DOHH2 (cell line): ENCODE results near the gene TOM1.
A peak's percentile ranks its signal among the peaks of the same experiment; 100 is the strongest.

Source experiments
- H3F3A ChIP-seq: fragments of 200-600 bp; sonication (generic), shearing (Covaris generic); 2 replicates; pipeline ENCODE4 v1.6.0; 2016; ENCODE audit warnings: antibody characterized with exemption, mild to moderate bottlenecking; ENCODE audit not compliant: control insufficient read depth, insufficient read depth
- H3K27ac ChIP-seq: fragments of 200-600 bp; sonication (generic); 2 replicates; pipeline ENCODE4 v1.5.1; 2014; ENCODE audit warnings: low read depth, mild to moderate bottlenecking, low read length, moderate library complexity
- H3K27me3 ChIP-seq: fragments of 200-600 bp; sonication (generic); 2 replicates; pipeline ENCODE4 v1.6.1; 2014; ENCODE audit warnings: mild to moderate bottlenecking, low read length, mixed read lengths; ENCODE audit not compliant: control insufficient read depth
- H3K36me3 ChIP-seq: fragments of 200-600 bp; sonication (generic); 2 replicates; pipeline ENCODE4 v1.6.1; 2014; ENCODE audit warnings: mild to moderate bottlenecking, low read length, moderate library complexity, mixed read lengths; ENCODE audit not compliant: control insufficient read depth
- H3K4me1 ChIP-seq: fragments of 200-600 bp; sonication (generic); 2 replicates; pipeline ENCODE4 v1.6.1; 2014; ENCODE audit warnings: mild to moderate bottlenecking, low read length, mixed read lengths; ENCODE audit not compliant: control insufficient read depth
- H3K4me2 ChIP-seq: fragments of 200-600 bp; sonication (generic); 2 replicates; pipeline ENCODE4 v1.6.0; 2014; ENCODE audit warnings: mild to moderate bottlenecking, low read length, moderate library complexity
- H3K4me3 ChIP-seq: fragments of 200-600 bp; sonication (generic); 2 replicates; pipeline ENCODE4 v1.5.1; 2014; ENCODE audit warnings: mild to moderate bottlenecking, low read length, mixed read lengths
- H3K79me2 ChIP-seq: fragments of 200-600 bp; sonication (generic); 2 replicates; pipeline ENCODE4 v1.6.1; 2014; ENCODE audit warnings: mild to moderate bottlenecking, low read length, mixed read lengths; ENCODE audit not compliant: control insufficient read depth
- H3K9me2 ChIP-seq: fragments of 200-600 bp; sonication (generic); replicated peaks from 2 replicates; pipeline ENCODE4 v1.6.1; 2014; ENCODE audit warnings: mild to moderate bottlenecking, low read length, mixed read lengths; ENCODE audit not compliant: control insufficient read depth
- H3K9me3 ChIP-seq: fragments of 200-600 bp; sonication (generic); 2 replicates; pipeline ENCODE4 v1.6.1; 2014; ENCODE audit warnings: antibody characterized with exemption, low read length, mixed read lengths; ENCODE audit not compliant: control insufficient read depth, insufficient read depth
- H4K20me1 ChIP-seq: fragments of 200-600 bp; sonication (generic); 2 replicates; pipeline ENCODE4 v1.6.0; 2014; ENCODE audit warnings: low read depth, mild to moderate bottlenecking, antibody characterized with exemption, low read length, moderate library complexity; ENCODE audit not compliant: control insufficient read depth, insufficient read depth
- EZH2phosphoT487 ChIP-seq: fragments of 200-600 bp; sonication (generic); IDR thresholded peaks from 2 replicates; pipeline ENCODE4 v1.6.1; 2017; ENCODE audit warnings: borderline replicate concordance, mild to moderate bottlenecking, antibody characterized with exemption, low read length, moderate library complexity, mixed read lengths
- TF ChIP-seq, protein P1 (sequence below): fragments of 200-600 bp; sonication (generic); IDR thresholded peaks from one replicate; pipeline ENCODE4 v1.5.1; 2014; ENCODE audit warnings: antibody characterized with exemption, mild to moderate bottlenecking, low read depth, low read length; ENCODE audit not compliant: poor library complexity, severe bottlenecking

TOM1 gene

DNA sequence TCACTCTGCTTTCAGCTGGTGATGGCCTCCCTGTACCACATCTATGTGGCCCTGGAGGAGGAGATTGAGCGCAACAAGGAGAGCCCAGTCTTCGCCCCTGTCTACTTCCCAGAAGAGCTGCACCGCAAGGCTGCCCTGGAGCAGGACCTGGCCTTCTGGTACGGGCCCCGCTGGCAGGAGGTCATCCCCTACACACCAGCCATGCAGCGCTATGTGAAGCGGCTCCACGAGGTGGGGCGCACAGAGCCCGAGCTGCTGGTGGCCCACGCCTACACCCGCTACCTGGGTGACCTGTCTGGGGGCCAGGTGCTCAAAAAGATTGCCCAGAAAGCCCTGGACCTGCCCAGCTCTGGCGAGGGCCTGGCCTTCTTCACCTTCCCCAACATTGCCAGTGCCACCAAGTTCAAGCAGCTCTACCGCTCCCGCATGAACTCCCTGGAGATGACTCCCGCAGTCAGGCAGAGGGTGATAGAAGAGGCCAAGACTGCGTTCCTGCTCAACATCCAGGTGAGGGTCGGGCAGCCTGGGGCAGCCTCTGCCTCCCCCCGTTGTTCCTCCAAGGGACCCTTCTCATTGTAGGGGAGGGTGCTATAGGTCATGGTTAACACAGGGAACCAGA is 87.1 kb downstream of the TOM1 start:
- Histone ChIP-seq H3K4me2 (no peak overlapping the region), H3K36me3 (no peaks in the 10 kb centered on the region), H3K4me3 (no peak overlapping the region), H3K27ac (no peak overlapping the region), H3K79me2 (no peaks in the 10 kb centered on the region), H3K9me2 (no peaks in the 10 kb centered on the region), H3K9me3 (no peaks in the 10 kb centered on the region), H3K4me1 (peaks cover 2% of the 10 kb centered on the region), H3K27me3 (peaks cover 20% of the 10 kb centered on the region), H3F3A (no peaks in the 10 kb centered on the region), H4K20me1 (no peaks in the 10 kb centered on the region)
- TF ChIP-seq, protein P1, sequence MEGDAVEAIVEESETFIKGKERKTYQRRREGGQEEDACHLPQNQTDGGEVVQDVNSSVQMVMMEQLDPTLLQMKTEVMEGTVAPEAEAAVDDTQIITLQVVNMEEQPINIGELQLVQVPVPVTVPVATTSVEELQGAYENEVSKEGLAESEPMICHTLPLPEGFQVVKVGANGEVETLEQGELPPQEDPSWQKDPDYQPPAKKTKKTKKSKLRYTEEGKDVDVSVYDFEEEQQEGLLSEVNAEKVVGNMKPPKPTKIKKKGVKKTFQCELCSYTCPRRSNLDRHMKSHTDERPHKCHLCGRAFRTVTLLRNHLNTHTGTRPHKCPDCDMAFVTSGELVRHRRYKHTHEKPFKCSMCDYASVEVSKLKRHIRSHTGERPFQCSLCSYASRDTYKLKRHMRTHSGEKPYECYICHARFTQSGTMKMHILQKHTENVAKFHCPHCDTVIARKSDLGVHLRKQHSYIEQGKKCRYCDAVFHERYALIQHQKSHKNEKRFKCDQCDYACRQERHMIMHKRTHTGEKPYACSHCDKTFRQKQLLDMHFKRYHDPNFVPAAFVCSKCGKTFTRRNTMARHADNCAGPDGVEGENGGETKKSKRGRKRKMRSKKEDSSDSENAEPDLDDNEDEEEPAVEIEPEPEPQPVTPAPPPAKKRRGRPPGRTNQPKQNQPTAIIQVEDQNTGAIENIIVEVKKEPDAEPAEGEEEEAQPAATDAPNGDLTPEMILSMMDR: no peak
- no peak for TF ChIP-seq EZH2phosphoT487

DNA sequence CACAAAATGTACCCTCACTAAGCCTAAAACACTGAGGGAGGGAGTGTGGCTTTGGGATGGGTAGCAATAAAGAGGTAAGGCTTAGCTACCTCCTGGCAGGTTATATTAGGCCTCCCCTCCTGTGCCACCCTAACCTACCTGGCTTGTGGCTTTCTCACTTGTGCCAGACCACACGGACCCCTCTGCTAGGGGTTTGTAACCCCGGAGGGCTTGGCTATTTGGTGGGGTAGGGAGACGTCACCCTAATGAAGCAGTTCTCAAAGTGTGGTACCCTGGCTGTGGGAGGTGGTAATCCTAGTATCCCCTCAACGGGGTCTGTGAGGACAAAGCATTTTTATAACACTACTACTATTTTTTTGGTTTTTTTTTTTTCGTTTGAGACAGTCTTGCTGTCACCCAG is 91.2 kb downstream of the TOM1 start:
- H3K4me1 ChIP-seq: peaks cover 10% of the 10 kb centered on the region
- no peak overlapping the region for H3K4me2 ChIP-seq
- H3K27me3 ChIP-seq: no peaks in the 10 kb centered on the region
- no peaks in the 10 kb centered on the region; the same call in 1 of the 2 replicates for H3F3A ChIP-seq
- no peaks in the 10 kb centered on the region for H3K36me3 ChIP-seq
- H3K9me3 ChIP-seq: no peaks in the 10 kb centered on the region
- no peaks in the 10 kb centered on the region for H3K9me2 ChIP-seq
- H4K20me1 ChIP-seq: no peaks in the 10 kb centered on the region
- no peak overlapping the region for H3K27ac ChIP-seq
- H3K79me2 ChIP-seq: no peaks in the 10 kb centered on the region
- H3K4me3 ChIP-seq: no peak overlapping the region
- no peak for TF ChIP-seq EZH2phosphoT487
- TF ChIP-seq, protein P1: no peak

DNA sequence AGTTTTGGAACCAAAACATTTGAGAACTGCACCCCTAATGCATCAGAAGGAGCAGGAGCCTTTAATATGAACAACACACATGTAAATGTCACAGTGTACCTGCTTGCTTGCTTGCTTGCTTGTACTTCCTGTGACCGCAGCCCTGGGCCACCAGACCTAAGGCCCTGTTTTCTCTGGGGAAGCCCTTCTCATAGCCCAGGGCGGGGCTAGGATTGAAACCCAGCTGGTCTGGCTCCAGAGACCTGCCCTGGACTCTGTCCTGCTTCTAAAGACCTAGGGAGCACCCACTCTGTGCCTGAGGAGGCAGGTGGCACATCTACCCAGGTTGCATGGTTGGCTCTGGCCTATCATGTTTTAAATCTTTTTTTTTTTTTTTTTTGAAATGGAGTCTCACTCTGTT is 92.7 kb downstream of the TOM1 start:
- no peak overlapping the region for H3K27ac ChIP-seq
- H4K20me1 ChIP-seq: no peaks in the 10 kb centered on the region
- H3K4me3 ChIP-seq: no peak overlapping the region
- no peaks in the 10 kb centered on the region for H3K36me3 ChIP-seq
- no peaks in the 10 kb centered on the region; the same call in 1 of the 2 replicates for H3F3A ChIP-seq
- peak overlapping the region; percentile 36; the same call in 1 of the 2 replicates for H3K4me2 ChIP-seq
- TF ChIP-seq, protein P1: no peak
- TF ChIP-seq EZH2phosphoT487: no peak
- peaks cover 21% of the 10 kb centered on the region for H3K4me1 ChIP-seq
- H3K9me3 ChIP-seq: no peaks in the 10 kb centered on the region
- H3K27me3 ChIP-seq: no peaks in the 10 kb centered on the region
- no peaks in the 10 kb centered on the region for H3K9me2 ChIP-seq
- no peaks in the 10 kb centered on the region for H3K79me2 ChIP-seq
